Panc1 (cell line): ENCODE measurements around the gene SELL. TPM values are rescaled to one million over a fixed set of nuclear protein-coding genes. Genes with fewer than 3 reads are reported as not detected.

ENCODE experiments used
- ATAC-seq: fragments of 200-7000 bp; cut with Tn5 transposase; 2 replicates; pipeline ENCODE4 v1.9.1; 2020; ENCODE audit warnings: mild to moderate bottlenecking, moderate library complexity
- BruUV-seq: library from RNA; stranded (reverse); fragments of 400-500 nt; replicated peaks from 2 replicates; lab custom pipeline; 2021; lab: Mats Ljungman, UMichigan
- CTCF ChIA-PET: fragments of 300-600 bp; sonication (Branson Sonifier 250); formaldehyde crosslinking; loops from one replicate; lab custom pipeline; 2022; ENCODE audit warnings: antibody characterized with exemption; lab: Charles Lee
- POLR2A ChIA-PET: fragments of 300-600 bp; sonication (Branson Sonifier 250); formaldehyde crosslinking; loops from one replicate; lab custom pipeline; 2022; ENCODE audit warnings: antibody characterized with exemption; lab: Charles Lee
- DNase-seq: peaks from one replicate; pipeline ENCODE4 v3.0.0-alpha.2; 2010; ENCODE audit warnings: low read depth, low spot score
- H3K27ac ChIP-seq: 2 replicates; pipeline ENCODE4 v1.5.1; 2011; ENCODE audit warnings: mild to moderate bottlenecking, low read length, inconsistent platforms
- H3K27me3 ChIP-seq: fragments of 200-500 bp; sonication (Bioruptor generic); 2 replicates; pipeline ENCODE4 v1.6.0; 2014; ENCODE audit warnings: low read length, inconsistent platforms; ENCODE audit not compliant: control insufficient read depth, insufficient read depth
- H3K36me3 ChIP-seq: fragments of 200-500 bp; sonication (Bioruptor generic); 2 replicates; pipeline ENCODE4 v1.5.1; 2014; ENCODE audit warnings: inconsistent platforms, mild to moderate bottlenecking, low read length, moderate library complexity; ENCODE audit not compliant: control insufficient read depth, insufficient read depth
- H3K4me1 ChIP-seq: 2 replicates; pipeline ENCODE4 v1.5.1; 2011; ENCODE audit warnings: inconsistent platforms, mild to moderate bottlenecking, low read length, moderate library complexity; ENCODE audit not compliant: control insufficient read depth, insufficient read depth
- H3K4me3 ChIP-seq, 2 experiments: 2 replicates each; pipeline ENCODE4 v1.5.1; 2011 to 2012; ENCODE audit warnings: low read depth in 2 of 2, low read length in 2 of 2, mild to moderate bottlenecking in 2 of 2, inconsistent platforms in 1 of 2, moderate library complexity in 1 of 2
- H3K9me3 ChIP-seq: fragments of 200-500 bp; sonication (Bioruptor generic); 2 replicates; pipeline ENCODE4 v1.5.1; 2014; ENCODE audit warnings: low read depth, mild to moderate bottlenecking, inconsistent platforms, low read length, moderate library complexity; ENCODE audit not compliant: control insufficient read depth, insufficient read depth
- CTCF ChIP-seq: fragments of 450-650 bp; IDR thresholded peaks from 2 replicates; pipeline ENCODE4 v1.5.1; 2017; ENCODE audit warnings: mild to moderate bottlenecking
- POLR2AphosphoS5 ChIP-seq: IDR thresholded peaks from 2 replicates; pipeline ENCODE4 v1.6.1; 2012; ENCODE audit warnings: mild to moderate bottlenecking, low read depth, low read length, moderate library complexity
- SIN3A ChIP-seq: IDR thresholded peaks from 2 replicates; pipeline ENCODE4 v1.6.1; 2012; ENCODE audit warnings: low read depth, mild to moderate bottlenecking, low read length, moderate library complexity, borderline replicate concordance; ENCODE audit not compliant: insufficient read depth
- TCF7L2 ChIP-seq: IDR thresholded peaks from 2 replicates; pipeline ENCODE4 v1.6.1; 2011; ENCODE audit warnings: mild to moderate bottlenecking, low read depth, low read length, inconsistent platforms
- in situ Hi-C: cut with HindIII; loops from 2 replicates; pipeline ENCODE4 v1.10.0; 2016; ENCODE audit warnings: low sequenced_read_pairs, low pct_unique_long_range_greater_than_20kb
- intact Hi-C: fragments of 100-400 bp; cut with micrococcal nuclease; formaldehyde crosslinking; loops from one replicate; pipeline ENCODE4 v1.10.0; 2022; ENCODE audit not compliant: unreplicated experiment
- total RNA-seq: library from RNA; stranded (reverse); gene quantifications from one replicate; pipeline ENCODE4 v1.2.1, GENCODE V29; 2021; ENCODE audit not compliant: unreplicated experiment
- TF ChIP-seq, protein P1 (sequence below), 2 experiments: IDR thresholded peaks; 2 replicates each; pipeline ENCODE4 v1.6.1; 2011 to 2012; ENCODE audit warnings: low read depth in 2 of 2, control low read depth in 1 of 2, low read length in 1 of 2, mild to moderate bottlenecking in 1 of 2, moderate library complexity in 1 of 2; ENCODE audit not compliant: insufficient read depth in 1 of 2

SELL gene
- total RNA-seq, 1 experiment from 2014 or later: 0.31 TPM

GRCh38 chr1:169733924-169734323 is 22.5 kb upstream of the SELL start, which contains the start of gene SELE:
Gene SELE (minus strand): TSS chr1:169734079. CDS start chr1:169733612, 467 bp downstream.
- no peaks in the 10 kb centered on the region for H3K36me3 ChIP-seq
- no peak within 1 kb of the TSS for H3K27ac ChIP-seq
- H3K9me3 ChIP-seq: no peaks in the 10 kb centered on the region
- H3K4me1 ChIP-seq: no peaks in the 10 kb centered on the region
- no peak within 1 kb of the TSS for H3K4me3 ChIP-seq
- no peak for ATAC-seq
- TF ChIP-seq TCF7L2 (no peak), CTCF (no peak), POLR2AphosphoS5 (no peak), SIN3A (no peak)
- TF ChIP-seq, protein P1, sequence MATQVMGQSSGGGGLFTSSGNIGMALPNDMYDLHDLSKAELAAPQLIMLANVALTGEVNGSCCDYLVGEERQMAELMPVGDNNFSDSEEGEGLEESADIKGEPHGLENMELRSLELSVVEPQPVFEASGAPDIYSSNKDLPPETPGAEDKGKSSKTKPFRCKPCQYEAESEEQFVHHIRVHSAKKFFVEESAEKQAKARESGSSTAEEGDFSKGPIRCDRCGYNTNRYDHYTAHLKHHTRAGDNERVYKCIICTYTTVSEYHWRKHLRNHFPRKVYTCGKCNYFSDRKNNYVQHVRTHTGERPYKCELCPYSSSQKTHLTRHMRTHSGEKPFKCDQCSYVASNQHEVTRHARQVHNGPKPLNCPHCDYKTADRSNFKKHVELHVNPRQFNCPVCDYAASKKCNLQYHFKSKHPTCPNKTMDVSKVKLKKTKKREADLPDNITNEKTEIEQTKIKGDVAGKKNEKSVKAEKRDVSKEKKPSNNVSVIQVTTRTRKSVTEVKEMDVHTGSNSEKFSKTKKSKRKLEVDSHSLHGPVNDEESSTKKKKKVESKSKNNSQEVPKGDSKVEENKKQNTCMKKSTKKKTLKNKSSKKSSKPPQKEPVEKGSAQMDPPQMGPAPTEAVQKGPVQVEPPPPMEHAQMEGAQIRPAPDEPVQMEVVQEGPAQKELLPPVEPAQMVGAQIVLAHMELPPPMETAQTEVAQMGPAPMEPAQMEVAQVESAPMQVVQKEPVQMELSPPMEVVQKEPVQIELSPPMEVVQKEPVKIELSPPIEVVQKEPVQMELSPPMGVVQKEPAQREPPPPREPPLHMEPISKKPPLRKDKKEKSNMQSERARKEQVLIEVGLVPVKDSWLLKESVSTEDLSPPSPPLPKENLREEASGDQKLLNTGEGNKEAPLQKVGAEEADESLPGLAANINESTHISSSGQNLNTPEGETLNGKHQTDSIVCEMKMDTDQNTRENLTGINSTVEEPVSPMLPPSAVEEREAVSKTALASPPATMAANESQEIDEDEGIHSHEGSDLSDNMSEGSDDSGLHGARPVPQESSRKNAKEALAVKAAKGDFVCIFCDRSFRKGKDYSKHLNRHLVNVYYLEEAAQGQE (IDR thresholded peaks at IDR 0.05; ENCODE audit: insufficient read depth in 1 of 2, low read depth in 2 of 2, low read length in 1 of 2): no peak
- CTCF ChIA-PET: interaction anchor here (1.1 kb wide), 1 partner anchor 12 kb away, joined by 3 read pairs; no protein-coding TSS in a partner anchor
- DNase-seq: no peak
- POLR2A ChIA-PET: no interaction called here
- peaks cover 5% of the 10 kb centered on the region for H3K27me3 ChIP-seq
- no TSS peak for BruUV-seq
- in situ Hi-C loops: no loop called here
- intact Hi-C loops: no loop called here

GRCh38 chr1:169731446-169731845 is 20.0 kb upstream of the SELL start:
- Histone ChIP-seq H3K4me3 (no peak overlapping the region), H3K9me3 (no peaks in the 10 kb centered on the region), H3K36me3 (no peaks in the 10 kb centered on the region), H3K4me1 (no peaks in the 10 kb centered on the region), H3K27ac (no peak overlapping the region), H3K27me3 (peaks cover 6% of the 10 kb centered on the region)
- ChIA-PET CTCF (no interaction called here), POLR2A (no interaction called here)
- in situ Hi-C loops: no loop called here
- no TSS peak for BruUV-seq
- intact Hi-C loops: no loop called here
- TF ChIP-seq TCF7L2 (no peak), POLR2AphosphoS5 (no peak)
- no peak for DNase-seq
- ATAC-seq: no peak

GRCh38 chr1:169729991-169730390 is 18.6 kb upstream of the SELL start:
- Histone ChIP-seq H3K27ac (no peak overlapping the region), H3K36me3 (no peaks in the 10 kb centered on the region), H3K27me3 (peaks cover 6% of the 10 kb centered on the region), H3K9me3 (no peaks in the 10 kb centered on the region), H3K4me1 (no peaks in the 10 kb centered on the region), H3K4me3 (no peak overlapping the region)
- BruUV-seq: no TSS peak
- ChIA-PET CTCF (no interaction called here), POLR2A (no interaction called here)
- no peak for TF ChIP-seq CTCF
- DNase-seq (no peak), ATAC-seq (no peak)
- intact Hi-C loops: no loop called here
- in situ Hi-C loops: no loop called here
